Dermis microvascular lymphatic vessel endothelial cell (primary cell): ENCODE data around the gene RS1. TPM values are rescaled to one million over a fixed set of nuclear protein-coding genes. Genes with fewer than 3 reads are reported as not detected.

ENCODE experiments used
- DNase-seq, 2 donors: peaks; one replicate each; pipeline versions ENCODE4 v3.0.0 to v3.0.0-alpha.2; 2010; ENCODE audit warnings: low read depth in 2 of 2
- total RNA-seq: library from RNA; depleted of rRNA; stranded (reverse); fragments of >200 nt; gene quantifications from 2 replicates; pipeline ENCODE4 v1.2.1, GENCODE V29; 2014

The RS1 gene
- total RNA-seq, 1 donor from 2014 or later: not detected

- no peak for DNase-seq
Observed at GRCh38 chrX:18668071-18668835, 3.7 kb downstream of the RS1 start.

- no peak for DNase-seq
Observed at GRCh38 chrX:18666614-18667013, 5.3 kb downstream of the RS1 start.

- DNase-seq: no peak
Observed at GRCh38 chrX:18664947-18665346, 7.0 kb downstream of the RS1 start.

- no peak for DNase-seq
Observed at GRCh38 chrX:18661273-18661672, 10.6 kb downstream of the RS1 start.

GRCh38 chrX:18654875-18655836, 16.8 kb downstream of the RS1 start:
- no peak for DNase-seq

- DNase-seq: no peak
Observed at GRCh38 chrX:18652636-18653035, 19.3 kb downstream of the RS1 start.

DNA sequence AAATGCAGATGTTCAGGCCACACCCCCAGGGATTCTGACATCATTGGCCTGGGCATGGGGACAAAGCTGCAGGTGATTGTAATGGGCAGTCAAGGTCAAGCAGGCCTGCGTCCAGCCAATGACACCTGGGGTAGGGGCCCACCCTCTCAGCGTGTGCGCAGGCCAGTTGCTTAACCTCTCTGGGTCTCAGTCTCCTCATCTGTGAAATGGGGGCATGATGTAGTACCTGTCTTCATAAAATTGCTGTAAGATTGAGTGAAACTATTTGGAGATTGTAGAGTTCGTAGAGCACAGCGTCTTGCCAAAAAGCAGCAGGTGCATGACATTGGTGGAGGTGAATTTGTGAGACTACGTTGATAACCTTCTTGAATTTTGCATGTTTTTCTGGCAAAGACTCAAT, 21.2 kb downstream of the RS1 start:
- DNase-seq: no peak

DNA sequence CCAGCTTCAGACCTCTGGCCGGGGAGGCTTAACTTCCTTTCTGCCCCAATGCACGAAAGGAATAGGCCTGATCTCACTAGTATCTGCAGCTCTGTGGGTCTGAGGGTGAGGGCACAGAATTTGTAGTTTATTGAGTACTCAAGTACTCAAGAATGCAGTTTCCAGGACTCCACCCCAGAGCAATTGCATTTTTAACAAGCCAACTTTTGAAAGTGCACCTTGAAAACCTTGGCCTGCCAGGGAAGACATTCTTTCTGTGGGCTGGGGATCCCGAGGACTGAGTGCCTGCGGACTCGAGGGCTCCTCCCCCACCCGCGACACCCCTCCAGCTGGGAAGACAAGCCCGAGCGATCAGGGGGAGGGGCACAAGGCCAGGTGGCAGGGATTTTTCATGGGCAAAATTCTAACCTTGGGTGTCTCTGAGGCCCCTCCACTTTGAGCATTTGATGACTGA, 22.4 kb downstream of the RS1 start:
- no peak for DNase-seq

DNA sequence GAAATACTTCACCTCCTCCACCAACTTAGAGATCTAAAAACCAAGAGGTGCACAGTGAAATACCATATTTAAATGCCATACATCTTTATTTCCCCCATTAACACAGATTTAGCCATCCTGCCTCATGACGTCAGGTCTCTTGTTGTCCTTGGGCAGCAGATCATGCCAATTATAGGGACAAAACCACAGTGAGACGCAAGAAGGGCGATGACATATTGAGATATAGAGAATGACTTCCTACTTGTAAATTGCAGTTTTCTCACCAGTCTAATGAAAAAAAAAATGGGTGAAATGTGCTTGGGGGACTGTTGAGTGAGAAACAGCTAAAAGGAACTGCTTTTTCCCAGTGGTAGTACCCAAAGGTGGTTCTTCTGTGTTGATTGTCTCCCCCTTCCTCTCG, 24.3 kb downstream of the RS1 start:
- DNase-seq: no peak

DNA sequence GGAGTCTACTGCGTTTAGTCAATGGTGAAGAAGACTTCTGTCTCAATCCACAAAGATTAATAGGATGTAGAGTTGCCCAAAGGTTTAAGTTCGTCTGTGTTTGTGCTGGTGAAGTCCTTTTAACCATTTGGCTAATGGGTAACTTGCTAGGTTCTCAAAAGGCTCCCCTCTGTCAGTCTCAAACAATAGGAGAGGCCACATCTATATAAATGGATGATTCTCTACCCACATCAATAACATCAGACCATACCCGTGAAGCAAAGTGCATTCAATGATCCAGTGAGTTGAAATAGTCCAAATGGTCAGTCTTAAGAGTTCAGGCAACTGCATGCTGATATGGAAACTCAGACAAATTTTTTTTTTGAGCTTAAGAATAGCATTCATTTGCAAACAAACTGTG, 28.1 kb downstream of the RS1 start:
- no peak for DNase-seq

GRCh38 chrX:18643243-18643642, 28.7 kb downstream of the RS1 start:
- no peak for DNase-seq

- no peak for DNase-seq
Observed at GRCh38 chrX:18640686-18641085, 31.2 kb downstream of the RS1 start.

DNA sequence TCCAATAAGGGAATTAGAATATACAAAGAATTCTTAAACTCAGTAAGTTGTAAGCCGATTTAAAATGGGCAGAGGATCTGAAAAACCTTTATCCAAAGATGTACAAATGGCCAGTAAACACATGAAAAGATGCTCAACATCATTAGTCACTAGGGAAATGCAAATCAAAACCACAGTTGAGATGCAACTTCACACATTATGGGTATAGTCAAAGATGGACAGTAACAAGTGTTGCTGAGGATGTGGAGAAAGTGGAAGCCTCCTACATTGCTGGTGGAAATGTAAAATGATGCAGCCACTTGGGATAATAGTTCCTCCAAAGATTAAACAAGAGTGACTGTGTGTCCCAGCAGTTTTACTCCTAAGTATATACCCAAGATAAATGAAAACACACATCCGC, 32.6 kb downstream of the RS1 start:
- DNase-seq: no peak

- DNase-seq: no peak
Observed at GRCh38 chrX:18638398-18638797, 33.5 kb downstream of the RS1 start.

GRCh38 chrX:18630934-18631333, 41.0 kb downstream of the RS1 start:
- DNase-seq: no peak

DNA sequence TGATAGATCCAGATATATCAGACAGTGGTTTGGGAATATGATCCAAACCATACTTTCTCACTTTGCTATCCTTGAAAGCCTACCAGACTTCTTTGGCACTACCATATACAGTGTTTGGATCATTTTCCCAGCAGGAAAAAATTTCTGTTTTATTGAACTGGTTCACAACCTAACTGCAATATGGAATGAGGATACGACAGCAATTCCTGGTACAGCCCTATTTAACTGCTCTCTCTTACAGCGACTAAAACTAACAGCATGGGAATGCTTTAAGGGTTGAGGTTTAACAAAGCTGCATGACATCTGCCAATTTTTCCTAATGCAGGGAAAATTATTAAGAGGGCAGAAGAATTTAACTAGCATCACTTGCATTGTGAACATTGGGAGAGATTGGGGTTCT, 47.3 kb downstream of the RS1 start:
- no peak for DNase-seq

- DNase-seq: no peak
Observed at GRCh38 chrX:18620349-18620748, 51.6 kb downstream of the RS1 start.

DNA sequence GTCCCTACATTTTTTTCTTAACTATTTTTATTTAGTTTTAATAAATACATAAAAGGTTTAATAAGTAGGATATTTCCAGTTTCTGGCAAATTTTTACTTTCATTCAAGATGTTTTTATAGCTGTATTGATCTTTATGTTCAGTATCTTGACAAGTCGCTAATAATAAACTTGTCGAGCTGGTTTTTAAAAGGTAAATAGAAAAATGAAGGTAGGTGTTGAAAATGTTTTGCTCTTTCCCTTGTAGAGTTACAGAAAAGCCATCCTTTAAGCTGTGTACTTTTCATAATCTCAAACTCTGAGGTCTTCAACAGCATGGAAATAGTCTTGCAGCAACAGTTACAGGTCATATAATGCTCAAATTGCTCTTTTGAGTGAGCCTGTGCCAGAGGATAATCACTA, 52.6 kb downstream of the RS1 start:
- no peak for DNase-seq

GRCh38 chrX:18617407-18617750, 54.5 kb downstream of the RS1 start:
- DNase-seq: peak; percentile 17 to 66

DNA sequence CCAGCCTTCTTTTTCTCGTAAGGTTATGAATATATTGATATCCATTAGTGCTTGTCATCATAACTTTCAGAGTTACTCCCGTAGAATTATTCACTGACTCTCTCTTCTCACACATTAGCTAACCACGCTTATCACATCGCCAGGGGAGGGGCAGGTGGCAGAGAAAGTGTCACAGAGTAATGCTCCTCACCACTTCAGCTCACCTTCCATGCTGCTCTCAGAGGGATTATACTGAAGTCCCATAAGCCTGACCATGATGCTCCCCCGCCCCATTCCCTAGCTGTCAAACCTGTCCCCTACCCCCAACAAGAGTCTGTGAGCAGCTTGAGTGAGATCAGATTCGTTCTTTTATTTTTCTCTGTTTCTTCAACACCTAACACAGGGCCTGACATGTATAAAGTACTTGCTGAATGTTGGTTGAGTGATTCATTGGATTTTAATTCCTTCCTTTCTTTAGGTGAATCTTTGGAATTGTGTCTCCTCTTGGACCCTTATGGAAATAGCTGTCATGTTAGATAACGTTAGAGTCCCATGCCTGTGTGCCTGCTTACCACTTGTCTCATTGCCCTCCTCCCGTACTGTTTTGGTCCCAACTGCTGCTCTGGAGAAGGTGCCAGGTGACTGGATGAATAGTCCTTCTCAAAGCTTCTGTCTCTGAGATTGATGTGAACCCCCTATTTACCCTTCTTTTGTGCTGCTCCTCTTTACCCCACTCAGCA, 55.1 kb downstream of the RS1 start:
- DNase-seq: no peak

DNA sequence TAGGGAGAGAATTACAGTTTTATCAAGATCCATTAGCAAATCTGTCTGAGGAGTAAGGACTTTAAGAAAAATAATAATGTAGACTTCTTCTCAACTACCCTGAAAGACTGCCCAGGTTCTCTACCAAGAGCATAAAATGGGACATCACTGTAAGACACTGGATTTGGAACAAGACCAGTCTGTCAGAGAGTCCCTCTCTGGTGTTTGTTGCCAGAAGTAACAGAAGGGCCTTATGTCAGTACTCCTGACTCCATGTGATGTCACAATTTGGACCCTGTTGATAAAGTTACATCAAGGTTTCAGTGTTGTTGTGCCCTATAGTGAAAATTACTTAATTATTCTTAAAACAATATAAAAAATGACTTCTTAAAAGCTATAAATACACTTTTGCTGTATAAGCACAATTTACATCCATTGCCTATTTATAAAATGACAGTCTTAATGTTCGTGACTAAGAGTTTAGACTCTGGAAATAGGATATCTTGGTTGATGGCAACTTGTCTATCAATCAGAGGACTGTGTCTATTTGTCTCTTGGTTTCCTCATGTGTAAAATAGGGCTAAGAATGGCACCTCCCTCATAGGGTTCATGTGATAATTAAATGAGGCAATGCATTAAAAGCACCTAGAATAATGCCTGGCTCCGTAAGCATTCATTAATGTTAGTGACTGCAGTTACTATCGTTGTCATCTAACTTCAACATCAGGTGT, 57.8 kb downstream of the RS1 start:
- no peak for DNase-seq
